Panc1 (cell line): Measurements from ENCODE around the gene ETFA. TPM values are rescaled to one million over a fixed set of nuclear protein-coding genes. Genes with fewer than 3 reads are reported as not detected.

Experiments
- ATAC-seq: fragments of 200-7000 bp; cut with Tn5 transposase; 2 replicates; pipeline ENCODE4 v1.9.1; 2020; ENCODE audit warnings: mild to moderate bottlenecking, moderate library complexity
- BruUV-seq: library from RNA; stranded (reverse); fragments of 400-500 nt; replicated peaks from 2 replicates; lab custom pipeline; 2021; lab: Mats Ljungman, UMichigan
- CTCF ChIA-PET: fragments of 300-600 bp; sonication (Branson Sonifier 250); formaldehyde crosslinking; loops from one replicate; lab custom pipeline; 2022; ENCODE audit warnings: antibody characterized with exemption; lab: Charles Lee
- POLR2A ChIA-PET: fragments of 300-600 bp; sonication (Branson Sonifier 250); formaldehyde crosslinking; loops from one replicate; lab custom pipeline; 2022; ENCODE audit warnings: antibody characterized with exemption; lab: Charles Lee
- DNase-seq: peaks from one replicate; pipeline ENCODE4 v3.0.0-alpha.2; 2010; ENCODE audit warnings: low read depth, low spot score
- H3K27ac ChIP-seq: 2 replicates; pipeline ENCODE4 v1.5.1; 2011; ENCODE audit warnings: mild to moderate bottlenecking, low read length, inconsistent platforms
- H3K27me3 ChIP-seq: fragments of 200-500 bp; sonication (Bioruptor generic); 2 replicates; pipeline ENCODE4 v1.6.0; 2014; ENCODE audit warnings: low read length, inconsistent platforms; ENCODE audit not compliant: control insufficient read depth, insufficient read depth
- H3K36me3 ChIP-seq: fragments of 200-500 bp; sonication (Bioruptor generic); 2 replicates; pipeline ENCODE4 v1.5.1; 2014; ENCODE audit warnings: inconsistent platforms, mild to moderate bottlenecking, low read length, moderate library complexity; ENCODE audit not compliant: control insufficient read depth, insufficient read depth
- H3K4me1 ChIP-seq: 2 replicates; pipeline ENCODE4 v1.5.1; 2011; ENCODE audit warnings: inconsistent platforms, mild to moderate bottlenecking, low read length, moderate library complexity; ENCODE audit not compliant: control insufficient read depth, insufficient read depth
- H3K4me3 ChIP-seq, 2 experiments: 2 replicates each; pipeline ENCODE4 v1.5.1; 2011 to 2012; ENCODE audit warnings: low read depth in 2 of 2, low read length in 2 of 2, mild to moderate bottlenecking in 2 of 2, inconsistent platforms in 1 of 2, moderate library complexity in 1 of 2
- H3K9me3 ChIP-seq: fragments of 200-500 bp; sonication (Bioruptor generic); 2 replicates; pipeline ENCODE4 v1.5.1; 2014; ENCODE audit warnings: low read depth, mild to moderate bottlenecking, inconsistent platforms, low read length, moderate library complexity; ENCODE audit not compliant: control insufficient read depth, insufficient read depth
- CTCF ChIP-seq: fragments of 450-650 bp; IDR thresholded peaks from 2 replicates; pipeline ENCODE4 v1.5.1; 2017; ENCODE audit warnings: mild to moderate bottlenecking
- POLR2AphosphoS5 ChIP-seq: IDR thresholded peaks from 2 replicates; pipeline ENCODE4 v1.6.1; 2012; ENCODE audit warnings: mild to moderate bottlenecking, low read depth, low read length, moderate library complexity
- REST ChIP-seq, 2 experiments: IDR thresholded peaks; 2 replicates each; pipeline ENCODE4 v1.6.1; 2011 to 2012; ENCODE audit warnings: low read depth in 2 of 2, control low read depth in 1 of 2, low read length in 1 of 2, mild to moderate bottlenecking in 1 of 2, moderate library complexity in 1 of 2; ENCODE audit not compliant: insufficient read depth in 1 of 2
- SIN3A ChIP-seq: IDR thresholded peaks from 2 replicates; pipeline ENCODE4 v1.6.1; 2012; ENCODE audit warnings: low read depth, mild to moderate bottlenecking, low read length, moderate library complexity, borderline replicate concordance; ENCODE audit not compliant: insufficient read depth
- TCF7L2 ChIP-seq: IDR thresholded peaks from 2 replicates; pipeline ENCODE4 v1.6.1; 2011; ENCODE audit warnings: mild to moderate bottlenecking, low read depth, low read length, inconsistent platforms
- in situ Hi-C: cut with HindIII; loops from 2 replicates; pipeline ENCODE4 v1.10.0; 2016; ENCODE audit warnings: low sequenced_read_pairs, low pct_unique_long_range_greater_than_20kb
- intact Hi-C: fragments of 100-400 bp; cut with micrococcal nuclease; formaldehyde crosslinking; loops from one replicate; pipeline ENCODE4 v1.10.0; 2022; ENCODE audit not compliant: unreplicated experiment
- total RNA-seq: library from RNA; stranded (reverse); gene quantifications from one replicate; pipeline ENCODE4 v1.2.1, GENCODE V29; 2021; ENCODE audit not compliant: unreplicated experiment

Gene ETFA
- total RNA-seq, 1 experiment from 2014 or later = 159 TPM

GRCh38 chr15:76321171-76321570, 9.9 kb upstream of the ETFA start:
- no peaks in the 10 kb centered on the region for H3K36me3 ChIP-seq
- no peaks in the 10 kb centered on the region for H3K4me1 ChIP-seq
- intact Hi-C loops = no loop called here
- in situ Hi-C loops = no loop called here
- no peak for TF ChIP-seq TCF7L2
- no peak for TF ChIP-seq SIN3A
- no peak for TF ChIP-seq REST (IDR thresholded peaks at IDR 0.05; ENCODE audit: insufficient read depth in 1 of 2, low read depth in 2 of 2, low read length in 1 of 2)
- TF ChIP-seq CTCF = no peak
- TF ChIP-seq POLR2AphosphoS5 = no peak
- no TSS peak for BruUV-seq
- ATAC-seq (no peak), DNase-seq (no peak)
- no peaks in the 10 kb centered on the region; the same call in 1 of the 2 replicates for H3K27me3 ChIP-seq
- H3K9me3 ChIP-seq = no peaks in the 10 kb centered on the region
- ChIA-PET POLR2A (no interaction called here), CTCF (no interaction called here)
- H3K4me3 ChIP-seq = no peak overlapping the region
- no peak overlapping the region for H3K27ac ChIP-seq

- H3K27ac ChIP-seq = no peak overlapping the region
- TF ChIP-seq POLR2AphosphoS5 (no peak), TCF7L2 (no peak), REST (IDR thresholded peaks at IDR 0.05; ENCODE audit: insufficient read depth in 1 of 2, low read depth in 2 of 2, low read length in 1 of 2) (no peak), CTCF (no peak), SIN3A (no peak)
- intact Hi-C loops (no loop called here), in situ Hi-C loops (no loop called here)
- H3K4me1 ChIP-seq = no peaks in the 10 kb centered on the region
- H3K27me3 ChIP-seq = no peaks in the 10 kb centered on the region; the same call in 1 of the 2 replicates
- no peak overlapping the region for H3K4me3 ChIP-seq
- no peaks in the 10 kb centered on the region for H3K36me3 ChIP-seq
- ATAC-seq (no peak), DNase-seq (no peak)
- no TSS peak for BruUV-seq
- no peaks in the 10 kb centered on the region for H3K9me3 ChIP-seq
- POLR2A ChIA-PET = no interaction called here
- CTCF ChIA-PET = no interaction called here
Observed at GRCh38 chr15:76320012-76320411, 8.7 kb upstream of the ETFA start.
